Gastrocnemius medialis (tissue), 4 donors: Measurements from ENCODE around the gene RTKN2.

ENCODE experiments used
- CTCF ChIP-seq, 5 experiments: fragments of 450-650 bp in 3 of 5; fragments of 200-600 bp in 2 of 5; sonication (generic) in 2 of 5; IDR thresholded peaks in 4 of 5; conservative IDR thresholded peaks in 1 of 5; 1 replicate in 4 of 5; 2 replicates in 1 of 5; pipeline ENCODE4 v1.5.1; 2016 to 2019; ENCODE audit warnings: antibody characterized with exemption in 5 of 5, mild to moderate bottlenecking in 3 of 5, moderate library complexity in 3 of 5
- POLR2A ChIP-seq, 2 donors: fragments of 450-650 bp; IDR thresholded peaks; one replicate each; pipeline ENCODE4 v1.6.1; 2017; ENCODE audit warnings: antibody characterized with exemption in 2 of 2, mild to moderate bottlenecking in 2 of 2, moderate library complexity in 2 of 2

GRCh38 chr10:62183857-62184795 lies 84.5 kb downstream of the RTKN2 start:
- TF ChIP-seq POLR2A (IDR thresholded peaks at IDR 0.05) (no peak), CTCF (IDR thresholded peaks at IDR 0.05 in 4 of 5, conservative IDR thresholded peaks at IDR 0.05 in 1 of 5) (no peak)
